Sigmoid colon (tissue), 3 donors: ENCODE data around the gene STK11IP.

Experiments used
- POLR2A ChIP-seq, 2 donors: fragments of 450-650 bp; IDR thresholded peaks; one replicate each; pipeline ENCODE4 v1.6.1; 2016; ENCODE audit warnings: antibody characterized with exemption in 2 of 2, mild to moderate bottlenecking in 2 of 2, moderate library complexity in 2 of 2
- TF ChIP-seq, protein P1 (sequence below), 4 experiments: fragments of 450-650 bp in 3 of 4; fragments of 200-600 bp in 1 of 4; IDR thresholded peaks; one replicate each; pipeline ENCODE4 v1.5.1; 2016 to 2019; ENCODE audit warnings: antibody characterized with exemption in 4 of 4, mild to moderate bottlenecking in 3 of 4, moderate library complexity in 2 of 4

DNA sequence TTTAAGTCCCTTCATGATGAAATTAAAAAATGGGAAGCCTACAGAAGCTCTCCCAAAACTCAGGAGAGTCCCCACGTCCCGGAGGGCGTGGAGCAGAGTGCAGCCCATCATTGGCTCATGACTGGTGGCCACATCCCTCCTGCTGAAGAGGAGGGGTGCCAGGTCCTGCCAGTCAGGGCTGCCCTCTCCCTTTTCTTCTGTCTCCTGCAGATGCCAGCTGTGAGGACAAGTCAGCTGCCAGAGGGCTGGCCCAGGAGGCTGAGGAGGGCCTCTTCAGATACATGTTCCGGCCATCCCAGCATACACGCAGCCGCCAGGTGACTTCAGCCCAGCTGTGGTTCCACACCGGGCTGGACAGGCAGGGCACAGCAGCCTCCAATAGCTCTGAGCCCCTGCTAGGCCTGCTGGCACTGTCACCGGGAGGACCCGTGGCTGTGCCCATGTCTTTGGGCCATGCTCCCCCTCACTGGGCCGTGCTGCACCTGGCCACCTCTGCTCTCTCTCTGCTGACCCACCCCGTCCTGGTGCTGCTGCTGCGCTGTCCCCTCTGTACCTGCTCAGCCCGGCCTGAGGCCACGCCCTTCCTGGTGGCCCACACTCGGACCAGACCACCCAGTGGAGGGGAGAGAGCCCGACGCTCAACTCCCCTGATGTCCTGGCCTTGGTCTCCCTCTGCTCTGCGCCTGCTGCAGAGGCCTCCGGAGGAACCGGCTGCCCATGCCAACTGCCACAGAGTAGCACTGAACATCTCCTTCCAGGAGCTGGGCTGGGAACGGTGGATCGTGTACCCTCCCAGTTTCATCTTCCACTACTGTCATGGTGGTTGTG is 23.0 kb upstream of the STK11IP start:
- TF ChIP-seq, protein P1, sequence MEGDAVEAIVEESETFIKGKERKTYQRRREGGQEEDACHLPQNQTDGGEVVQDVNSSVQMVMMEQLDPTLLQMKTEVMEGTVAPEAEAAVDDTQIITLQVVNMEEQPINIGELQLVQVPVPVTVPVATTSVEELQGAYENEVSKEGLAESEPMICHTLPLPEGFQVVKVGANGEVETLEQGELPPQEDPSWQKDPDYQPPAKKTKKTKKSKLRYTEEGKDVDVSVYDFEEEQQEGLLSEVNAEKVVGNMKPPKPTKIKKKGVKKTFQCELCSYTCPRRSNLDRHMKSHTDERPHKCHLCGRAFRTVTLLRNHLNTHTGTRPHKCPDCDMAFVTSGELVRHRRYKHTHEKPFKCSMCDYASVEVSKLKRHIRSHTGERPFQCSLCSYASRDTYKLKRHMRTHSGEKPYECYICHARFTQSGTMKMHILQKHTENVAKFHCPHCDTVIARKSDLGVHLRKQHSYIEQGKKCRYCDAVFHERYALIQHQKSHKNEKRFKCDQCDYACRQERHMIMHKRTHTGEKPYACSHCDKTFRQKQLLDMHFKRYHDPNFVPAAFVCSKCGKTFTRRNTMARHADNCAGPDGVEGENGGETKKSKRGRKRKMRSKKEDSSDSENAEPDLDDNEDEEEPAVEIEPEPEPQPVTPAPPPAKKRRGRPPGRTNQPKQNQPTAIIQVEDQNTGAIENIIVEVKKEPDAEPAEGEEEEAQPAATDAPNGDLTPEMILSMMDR (IDR thresholded peaks at IDR 0.05): no peak
- TF ChIP-seq POLR2A (IDR thresholded peaks at IDR 0.05): no peak
